HEK293T (cell line): ENCODE measurements around the gene AP2B1.

Source experiments
- CTCF ChIA-PET: fragments of 350-600 bp; formaldehyde crosslinking; extraction: SDS; loops from one replicate; lab custom pipeline; 2021; ENCODE audit warnings: antibody characterized with exemption, inconsistent platforms; lab: Yijun Ruan, JAX
- POLR2A ChIA-PET: fragments of 350-600 bp; formaldehyde crosslinking; extraction: SDS; loops from one replicate; lab custom pipeline; 2020; ENCODE audit warnings: antibody characterized with exemption, inconsistent platforms; lab: Yijun Ruan, JAX
- DNase-seq: peaks from one replicate; pipeline ENCODE4 v3.0.0; 2012; ENCODE audit warnings: mixed read lengths; ENCODE audit errors: extremely low spot score
- ARNT ChIP-seq: fragments of 450-650 bp; IDR thresholded peaks from 2 replicates; pipeline ENCODE4 v1.6.1; 2017; ENCODE audit warnings: mild to moderate bottlenecking
- BHLHE40 ChIP-seq: fragments of 450-650 bp; IDR thresholded peaks from 2 replicates; pipeline ENCODE4 v1.6.1; 2016; ENCODE audit warnings: mild to moderate bottlenecking, moderate library complexity, borderline replicate concordance
- CTBP1 ChIP-seq: fragments of 450-650 bp; IDR thresholded peaks from 2 replicates; pipeline ENCODE4 v1.6.1; 2016; ENCODE audit warnings: borderline replicate concordance
- ELF4 ChIP-seq: fragments of 450-650 bp; IDR thresholded peaks from 2 replicates; pipeline ENCODE4 v1.6.1; 2017; ENCODE audit warnings: antibody characterized with exemption
- FOXA1 ChIP-seq: fragments of 450-650 bp; IDR thresholded peaks from 2 replicates; pipeline ENCODE4 v1.6.1; 2016; ENCODE audit warnings: mild to moderate bottlenecking
- FOXK2 ChIP-seq: fragments of 450-650 bp; IDR thresholded peaks from 2 replicates; pipeline ENCODE4 v1.6.1; 2016; ENCODE audit warnings: mild to moderate bottlenecking
- FOXM1 ChIP-seq: fragments of 450-650 bp; IDR thresholded peaks from 2 replicates; pipeline ENCODE4 v1.6.1; 2017; ENCODE audit warnings: mild to moderate bottlenecking, borderline replicate concordance
- HDGF ChIP-seq: fragments of 450-650 bp; IDR thresholded peaks from 2 replicates; pipeline ENCODE4 v1.6.1; 2017; ENCODE audit warnings: antibody characterized with exemption, borderline replicate concordance
- L3MBTL2 ChIP-seq: fragments of 450-650 bp; conservative IDR thresholded peaks from 2 replicates; pipeline ENCODE4 v1.6.1; 2016; ENCODE audit warnings: mild to moderate bottlenecking
- LEF1 ChIP-seq: fragments of 450-650 bp; IDR thresholded peaks from 2 replicates; pipeline ENCODE4 v1.6.1; 2017; ENCODE audit warnings: mild to moderate bottlenecking, borderline replicate concordance
- NFRKB ChIP-seq: fragments of 450-650 bp; IDR thresholded peaks from 2 replicates; pipeline ENCODE4 v1.6.1; 2016; ENCODE audit warnings: mild to moderate bottlenecking, moderate library complexity
- PKNOX1 ChIP-seq: fragments of 450-650 bp; IDR thresholded peaks from 2 replicates; pipeline ENCODE4 v1.6.1; 2016
- SP1 ChIP-seq: fragments of 450-650 bp; IDR thresholded peaks from 2 replicates; pipeline ENCODE4 v1.6.1; 2017
- SUZ12 ChIP-seq: fragments of 450-650 bp; IDR thresholded peaks from 2 replicates; pipeline ENCODE4 v1.6.1; 2016; ENCODE audit warnings: mild to moderate bottlenecking
- TARDBP ChIP-seq: fragments of 450-650 bp; IDR thresholded peaks from 2 replicates; pipeline ENCODE4 v1.6.1; 2016
- ZNF384 ChIP-seq: fragments of 450-650 bp; IDR thresholded peaks from 2 replicates; pipeline ENCODE4 v1.6.1; 2016

The AP2B1 gene

GRCh38 chr17:35587074-35587961, at the start of gene AP2B1:
AP2B1 (plus strand) TSS chr17:35587322; CDS start chr17:35594031, 6,709 bp downstream.
- ChIA-PET CTCF (no interaction called here), POLR2A (interaction anchor here (0.6 to 2.5 kb wide), 11 partner anchors 7 to 215 kb away, joined by 3 to 64 read pairs (median 4); partner anchors contain the start of genes PEX12 and SLFN11)
- peak; percentile 74 for DNase-seq
- TF ChIP-seq BHLHE40 (no peak), ARNT (no peak), TARDBP (peak; percentile 75; the same call in 1 of the 2 replicates), FOXK2 (no peak), CTBP1 (no peak), SP1 (no peak), FOXM1 (no peak; the same call in 1 of the 2 replicates), LEF1 (no peak), ZNF384 (no peak), ELF4 (peak; percentile 50), HDGF (no peak), PKNOX1 (peak; percentile 70), L3MBTL2 (peak; percentile 61), SUZ12 (no peak), NFRKB (peak; percentile 44; the same call in 1 of the 2 replicates), FOXA1 (no peak)

GRCh38 chr17:35537601-35538141, 49.5 kb upstream of the AP2B1 start, which contains the start of gene SLFN12L:
SLFN12L (minus strand) TSS chr17:35537678; CDS start chr17:35522364, 15,314 bp downstream.
- no peak for DNase-seq
- ChIA-PET POLR2A (interaction anchor here (0.9 to 2.1 kb wide), 2 partner anchors 164 to 295 kb away, joined by 3 to 7 read pairs; partner anchors contain the start of genes SLFN11 and SLFN5), CTCF (interaction anchor here (1.5 to 2.7 kb wide), 2 partner anchors 225 kb away, joined by 5 to 14 read pairs; no protein-coding TSS in a partner anchor)
- no peak for TF ChIP-seq FOXM1
- no peak for TF ChIP-seq SP1
- TF ChIP-seq FOXK2: no peak
- no peak for TF ChIP-seq SUZ12
- no peak for TF ChIP-seq LEF1
- TF ChIP-seq ARNT: no peak
- TF ChIP-seq HDGF: no peak
- TF ChIP-seq TARDBP: no peak
- TF ChIP-seq NFRKB: no peak
- TF ChIP-seq FOXA1: no peak
- no peak for TF ChIP-seq PKNOX1
- no peak for TF ChIP-seq L3MBTL2
- TF ChIP-seq CTBP1: no peak
- no peak for TF ChIP-seq ELF4
- no peak for TF ChIP-seq ZNF384
- no peak for TF ChIP-seq BHLHE40

GRCh38 chr17:35539659-35540026, 47.5 kb upstream of the AP2B1 start:
- ChIA-PET CTCF (interaction anchor here (0.6 to 2.7 kb wide), 11 partner anchors 12 to 374 kb away, joined by 3 to 14 read pairs (median 5); no protein-coding TSS in a partner anchor), POLR2A (interaction anchor here (1.0 kb wide), 1 partner anchor 39 kb away, joined by 4 read pairs; the partner anchor contains the start of gene PEX12)
- DNase-seq: no peak
- TF ChIP-seq FOXA1: no peak

DNA sequence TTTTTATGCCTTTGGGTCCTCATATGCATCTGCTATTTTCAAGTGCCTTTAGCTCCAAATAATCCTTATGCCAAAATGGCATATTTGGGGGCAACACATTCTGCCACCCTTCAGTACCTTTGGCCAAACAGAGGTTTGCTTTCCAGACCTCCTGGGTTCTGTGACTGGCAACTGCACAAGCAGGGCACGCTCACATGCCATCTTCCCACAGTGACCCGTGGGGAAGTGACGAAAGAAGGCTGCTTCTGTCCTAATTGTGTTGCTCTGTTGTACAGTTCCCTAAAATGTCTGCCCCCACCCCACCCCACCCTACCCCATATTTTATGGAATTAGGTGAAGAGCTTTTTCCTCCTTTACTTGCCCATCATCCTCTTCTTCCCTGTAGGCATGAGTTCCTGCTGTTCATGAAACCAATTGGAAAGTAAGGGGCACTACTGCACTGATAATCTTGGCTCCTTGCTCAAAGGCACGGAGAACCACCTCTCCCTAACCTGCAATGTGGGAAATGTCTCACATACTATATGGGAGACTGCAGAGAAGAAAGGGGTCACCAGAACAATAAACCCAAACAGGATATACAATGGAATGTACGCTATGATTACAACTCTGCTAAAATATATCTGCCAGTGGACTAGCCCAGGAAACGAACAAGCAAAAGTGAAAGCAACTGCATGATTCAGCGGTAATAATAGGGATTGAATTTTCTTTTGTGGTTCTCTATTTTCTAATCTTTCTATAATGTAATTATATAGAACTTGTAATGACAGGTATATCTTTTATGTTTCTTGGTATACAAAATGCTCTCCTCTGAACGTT, 46.3 kb upstream of the AP2B1 start:
- CTCF ChIA-PET: interaction anchor here (0.6 kb wide), 1 partner anchor 957 kb away, joined by 3 read pairs; no protein-coding TSS in a partner anchor
- POLR2A ChIA-PET: interaction anchor here (1.2 kb wide), 1 partner anchor 167 kb away, joined by 3 read pairs; the partner anchor contains the start of gene SLFN11
- TF ChIP-seq FOXA1 (no peak), BHLHE40 (no peak), NFRKB (no peak), FOXM1 (no peak), LEF1 (no peak), ARNT (no peak), L3MBTL2 (no peak), FOXK2 (no peak), PKNOX1 (no peak), CTBP1 (no peak), ELF4 (no peak)
- DNase-seq: no peak

GRCh38 chr17:35541434-35541833, 45.7 kb upstream of the AP2B1 start:
- no peak for TF ChIP-seq SUZ12
- ChIA-PET CTCF (interaction anchor here (0.6 kb wide), 1 partner anchor 956 kb away, joined by 3 read pairs; no protein-coding TSS in a partner anchor), POLR2A (interaction anchor here (0.9 to 1.2 kb wide), 2 partner anchors 38 to 168 kb away, joined by 3 read pairs; partner anchors contain the start of gene SLFN11)
- no peak for DNase-seq
